ENCODE measurements around the gene IER5L.

- TF ChIP-seq CTCF (IDR thresholded peaks at IDR 0.05; ENCODE audit: low read length) (no peak), EZH2 (IDR thresholded peaks at IDR 0.05; ENCODE audit: borderline replicate concordance, low read length) (no peak)
Measured at GRCh38 chr9:129218272-129218625, 40.2 kb upstream of the IER5L start.
